SK-N-SH treated with all-trans-retinoic acid at 6 μM for 48 hours (cell line): ENCODE data around the gene ZNF385B.

Experiments
- ATAC-seq: fragments of 200-7000 bp; cut with Tn5 transposase; 3 replicates; pipeline ENCODE4 v1.9.1; 2020; ENCODE audit warnings: mild to moderate bottlenecking, moderate library complexity
- ARNTL ChIP-seq: fragments of 450-650 bp; formaldehyde crosslinking; IDR thresholded peaks from 2 replicates; pipeline ENCODE4 v1.5.0; 2020; ENCODE audit warnings: low read depth, mild to moderate bottlenecking, moderate library complexity, borderline replicate concordance
- BACH2 ChIP-seq: fragments of 250-450 bp; sonication (Bioruptor Pico); IDR thresholded peaks from 2 replicates; pipeline ENCODE4 v1.9.0; 2021; ENCODE audit warnings: mild to moderate bottlenecking, borderline replicate concordance
- CSRNP3 ChIP-seq: fragments of 250-450 bp; sonication (Bioruptor Pico); IDR thresholded peaks from 2 replicates; pipeline ENCODE4 v1.5.1; 2021; ENCODE audit warnings: mild to moderate bottlenecking, moderate library complexity
- ESRRG ChIP-seq: fragments of 250-450 bp; sonication (Bioruptor Pico); IDR thresholded peaks from 2 replicates; pipeline ENCODE4 v1.6.1; 2021; ENCODE audit warnings: mild to moderate bottlenecking
- GLIS3 ChIP-seq: fragments of 250-450 bp; sonication (Bioruptor Pico); IDR thresholded peaks from 2 replicates; pipeline ENCODE4 v1.5.0; 2020; ENCODE audit warnings: mild to moderate bottlenecking, moderate library complexity
- ISL1 ChIP-seq: fragments of 250-450 bp; sonication (Bioruptor Pico); IDR thresholded peaks from 2 replicates; pipeline ENCODE4 v2.1.2; 2022; ENCODE audit warnings: mild to moderate bottlenecking, moderate library complexity
- OSR1 ChIP-seq: fragments of 250-450 bp; sonication (Bioruptor Pico); IDR thresholded peaks from 2 replicates; pipeline ENCODE4 v1.8.0; 2022; ENCODE audit warnings: moderate library complexity, mild to moderate bottlenecking, inconsistent platforms
- POU6F1 ChIP-seq: fragments of 250-450 bp; sonication (Bioruptor Pico); IDR thresholded peaks from 2 replicates; pipeline ENCODE4 v1.8.0; 2021; ENCODE audit warnings: low read depth, mild to moderate bottlenecking, moderate library complexity, borderline replicate concordance
- PPARA ChIP-seq: fragments of 250-450 bp; sonication (Bioruptor Pico); IDR thresholded peaks from 2 replicates; pipeline ENCODE4 v1.5.0; 2020; ENCODE audit warnings: mild to moderate bottlenecking, borderline replicate concordance
- RARB ChIP-seq: fragments of 250-450 bp; sonication (Bioruptor Pico); IDR thresholded peaks from 2 replicates; pipeline ENCODE4 v1.8.0; 2021; ENCODE audit warnings: mild to moderate bottlenecking, moderate library complexity
- SNAI2 ChIP-seq: fragments of 250-450 bp; sonication (Bioruptor Pico); IDR thresholded peaks from 2 replicates; pipeline ENCODE4 v1.5.0; 2020; ENCODE audit warnings: mild to moderate bottlenecking, moderate library complexity
- TCF4 ChIP-seq: fragments of 250-450 bp; sonication (Bioruptor Pico); IDR thresholded peaks from 2 replicates; pipeline ENCODE4 v1.8.0; 2021; ENCODE audit warnings: mild to moderate bottlenecking, moderate library complexity, borderline replicate concordance
- TOX ChIP-seq: fragments of 250-450 bp; sonication (Bioruptor Pico); IDR thresholded peaks from 2 replicates; pipeline ENCODE4 v1.8.0; 2021; ENCODE audit warnings: mild to moderate bottlenecking, moderate library complexity, borderline replicate concordance
- TSHZ2 ChIP-seq: fragments of 250-450 bp; sonication (Bioruptor Pico); IDR thresholded peaks from 2 replicates; pipeline ENCODE4 v1.5.0; 2020; ENCODE audit warnings: mild to moderate bottlenecking, moderate library complexity
- ZC3H10 ChIP-seq: fragments of 250-450 bp; sonication (Bioruptor Pico); IDR thresholded peaks from 2 replicates; pipeline ENCODE4 v1.5.1; 2021; ENCODE audit warnings: mild to moderate bottlenecking, moderate library complexity
- ZFP3 ChIP-seq: fragments of 250-450 bp; sonication (Bioruptor Pico); IDR thresholded peaks from 2 replicates; pipeline ENCODE4 v1.5.0; 2020; ENCODE audit warnings: mild to moderate bottlenecking, moderate library complexity
- ZFP30 ChIP-seq: fragments of 450-650 bp; formaldehyde crosslinking; IDR thresholded peaks from 2 replicates; pipeline ENCODE4 v1.5.0; 2022; ENCODE audit warnings: mild to moderate bottlenecking, moderate library complexity
- ZNF565 ChIP-seq: fragments of 450-650 bp; formaldehyde crosslinking; conservative IDR thresholded peaks from 2 replicates; pipeline ENCODE4 v1.5.0; 2020; ENCODE audit warnings: low read depth, mild to moderate bottlenecking, moderate library complexity
- ZNF70 ChIP-seq: fragments of 450-650 bp; formaldehyde crosslinking; IDR thresholded peaks from 2 replicates; pipeline ENCODE4 v1.5.0; 2020; ENCODE audit warnings: mild to moderate bottlenecking, moderate library complexity
- ZNF8 ChIP-seq: fragments of 450-650 bp; formaldehyde crosslinking; IDR thresholded peaks from 2 replicates; pipeline ENCODE4 v1.5.0; 2020; ENCODE audit warnings: mild to moderate bottlenecking, moderate library complexity
- TF ChIP-seq, protein P1 (sequence below): fragments of 250-450 bp; sonication (Bioruptor Pico); IDR thresholded peaks from 2 replicates; pipeline ENCODE4 v1.5.1; 2020; ENCODE audit warnings: low read depth, mild to moderate bottlenecking, moderate library complexity

Gene ZNF385B

GRCh38 chr2:179446476-179447141 is 414.8 kb downstream of the ZNF385B start:
- ATAC-seq, result no peak
- TF ChIP-seq ISL1 (CRISPR knock-in tag), result peak; percentile 74
- TF ChIP-seq ZNF565 (CRISPR knock-in tag), result no peak

DNA sequence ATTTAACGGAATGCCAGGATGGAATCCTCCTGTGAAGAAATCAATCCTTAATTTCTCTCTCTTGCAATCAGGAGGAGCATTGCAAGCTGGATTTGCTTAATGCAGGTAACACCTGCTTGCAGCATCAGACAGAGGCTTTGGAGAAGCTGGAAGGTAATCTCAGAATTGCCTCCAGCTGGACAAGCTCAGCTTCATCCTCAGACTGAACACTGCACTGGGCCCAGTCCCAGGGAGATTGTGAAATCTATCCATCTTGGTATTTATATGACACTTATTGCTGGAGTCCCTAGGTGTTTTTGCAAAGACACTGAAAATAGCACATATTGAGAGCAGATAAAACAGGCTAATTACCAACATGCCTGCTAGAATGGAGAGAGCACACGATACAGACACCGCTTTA is 417.4 kb downstream of the ZNF385B start:
- no peak for ATAC-seq
- TF ChIP-seq OSR1 (CRISPR knock-in tag), result no peak
- no peak for TF ChIP-seq SNAI2 (CRISPR knock-in tag)
- no peak for TF ChIP-seq RARB (CRISPR knock-in tag)

DNA sequence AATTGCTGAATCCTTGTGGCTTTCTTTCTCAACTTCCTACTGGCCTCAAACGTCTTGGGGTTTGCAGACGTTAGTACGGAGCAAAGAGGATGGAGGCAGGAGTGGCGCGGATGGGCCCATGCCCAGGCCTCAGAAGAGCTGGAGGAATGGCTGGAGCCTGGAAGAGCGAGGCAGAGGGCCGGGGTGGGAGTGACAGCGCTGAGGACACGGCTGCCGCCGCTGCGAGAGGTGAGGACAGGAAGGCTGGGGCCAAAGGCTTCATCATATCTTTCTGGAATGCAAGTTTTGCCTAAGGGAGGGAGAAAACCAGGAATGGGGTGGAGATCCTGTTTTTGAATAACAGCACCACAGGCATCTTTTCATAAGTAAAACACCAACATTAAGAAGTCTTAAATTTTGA is 418.2 kb downstream of the ZNF385B start:
- no peak for ATAC-seq
- TF ChIP-seq OSR1 (CRISPR knock-in tag), result no peak
- TF ChIP-seq TCF4 (CRISPR knock-in tag), result no peak
- no peak for TF ChIP-seq PPARA (CRISPR knock-in tag)

GRCh38 chr2:179442206-179442605 is 419.2 kb downstream of the ZNF385B start:
- no peak for ATAC-seq

More at GRCh38 chr2:179442206-179442605, 419.2 kb downstream of the ZNF385B start:
- no peak for TF ChIP-seq GLIS3 (CRISPR knock-in tag)
- TF ChIP-seq CSRNP3 (CRISPR knock-in tag), result no peak
- no peak for TF ChIP-seq ARNTL (CRISPR knock-in tag)
- TF ChIP-seq ISL1 (CRISPR knock-in tag), result no peak
- TF ChIP-seq, protein P1, sequence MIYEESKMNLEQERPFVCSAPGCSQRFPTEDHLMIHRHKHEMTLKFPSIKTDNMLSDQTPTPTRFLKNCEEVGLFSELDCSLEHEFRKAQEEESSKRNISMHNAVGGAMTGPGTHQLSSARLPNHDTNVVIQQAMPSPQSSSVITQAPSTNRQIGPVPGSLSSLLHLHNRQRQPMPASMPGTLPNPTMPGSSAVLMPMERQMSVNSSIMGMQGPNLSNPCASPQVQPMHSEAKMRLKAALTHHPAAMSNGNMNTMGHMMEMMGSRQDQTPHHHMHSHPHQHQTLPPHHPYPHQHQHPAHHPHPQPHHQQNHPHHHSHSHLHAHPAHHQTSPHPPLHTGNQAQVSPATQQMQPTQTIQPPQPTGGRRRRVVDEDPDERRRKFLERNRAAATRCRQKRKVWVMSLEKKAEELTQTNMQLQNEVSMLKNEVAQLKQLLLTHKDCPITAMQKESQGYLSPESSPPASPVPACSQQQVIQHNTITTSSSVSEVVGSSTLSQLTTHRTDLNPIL (CRISPR knock-in tag), result no peak
- no peak for TF ChIP-seq ZNF70 (CRISPR knock-in tag)
- TF ChIP-seq ZFP30 (CRISPR knock-in tag), result no peak
- TF ChIP-seq TSHZ2 (CRISPR knock-in tag), result no peak
- no peak for TF ChIP-seq TCF4 (CRISPR knock-in tag)
- TF ChIP-seq ZNF8, result no peak
- no peak for TF ChIP-seq PPARA (CRISPR knock-in tag)
- TF ChIP-seq POU6F1 (CRISPR knock-in tag), result no peak
- no peak for TF ChIP-seq TOX
- no peak for TF ChIP-seq ZC3H10 (CRISPR knock-in tag)
- no peak for TF ChIP-seq ESRRG (CRISPR knock-in tag)
- no peak for TF ChIP-seq ZFP3 (CRISPR knock-in tag)
- TF ChIP-seq OSR1 (CRISPR knock-in tag), result no peak
- TF ChIP-seq BACH2 (CRISPR knock-in tag), result no peak
